Stimulated activated CD4-positive, alpha-beta T cell treated with anti-CD3 and anti-CD28 coated beads, Interleukin-1b, Interleukin-23, amount 100 ng/mL, for 48 hours (primary cell): ENCODE data around the gene ACTBL2.
"Not testable (repeated sequence)": the region's sequence is repeated elsewhere in the genome, so short reads cannot be mapped to it uniquely, and the experiment has no call there.

Experiments
- DNase-seq: peaks from one replicate; pipeline ENCODE4 v3.0.0-alpha.2; 2020

Gene ACTBL2

GRCh38 chr5:57482671-57483106, at the start of gene ACTBL2:
Gene ACTBL2 (minus strand): TSS chr5:57482811. CDS start chr5:57482707, 104 bp downstream.
- no peak for DNase-seq

GRCh38 chr5:57531333-57531732, 48.7 kb upstream of the ACTBL2 start:
- DNase-seq: no peak

GRCh38 chr5:57529864-57530263, 47.3 kb upstream of the ACTBL2 start:
- no peak for DNase-seq

DNA sequence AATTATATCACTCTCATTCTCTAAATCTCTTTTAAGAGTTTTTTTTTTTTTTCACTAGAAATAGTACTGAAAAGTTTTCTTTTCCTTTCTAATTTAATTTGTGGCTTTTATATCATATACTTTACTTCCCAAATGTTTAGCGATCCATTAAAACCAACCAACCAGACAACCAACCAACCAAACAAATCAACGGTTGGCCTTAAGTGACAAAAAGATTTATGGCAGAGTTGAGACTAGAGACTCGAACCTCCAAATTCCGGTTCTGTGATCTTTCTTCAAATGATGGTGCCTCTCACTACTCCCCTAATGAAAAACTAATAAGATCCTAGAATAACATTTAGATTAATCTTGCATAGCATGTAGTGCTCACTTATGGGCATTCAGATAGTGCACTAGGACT, 45.3 kb upstream of the ACTBL2 start:
- DNase-seq: no peak

DNA sequence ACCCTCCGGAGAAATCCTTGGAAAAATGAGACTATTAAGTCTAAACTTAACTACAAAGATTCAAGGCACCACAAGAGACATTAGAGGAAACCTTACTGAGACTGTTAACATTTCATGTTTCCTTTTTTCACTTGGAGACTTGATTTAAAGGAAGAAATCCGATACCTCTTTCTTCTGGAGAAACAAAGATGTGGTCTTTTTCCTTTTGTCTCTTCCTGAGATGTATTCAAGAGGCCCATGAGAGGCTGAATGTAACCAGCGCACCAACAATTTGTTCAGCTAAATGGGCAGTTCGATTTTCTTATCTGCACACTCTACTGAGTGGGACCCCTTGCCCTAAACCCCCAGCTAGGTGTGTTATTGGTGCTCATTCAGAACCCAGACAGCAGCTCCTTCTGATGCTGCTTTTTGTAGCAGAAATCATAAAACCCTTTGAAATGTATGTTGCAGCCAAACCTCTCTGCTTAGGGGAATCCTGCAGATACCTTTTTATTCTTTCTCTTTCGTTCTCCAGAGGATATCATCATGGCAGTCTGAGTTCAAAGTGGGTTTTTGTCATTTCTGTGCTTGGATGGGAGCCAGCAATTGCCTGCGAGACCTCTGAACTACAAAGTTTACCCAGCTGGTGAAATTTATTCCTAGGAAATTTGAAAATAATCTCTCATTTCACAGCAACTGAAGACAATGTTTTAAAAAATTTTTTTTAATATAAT, 41.9 kb upstream of the ACTBL2 start:
- DNase-seq: no peak

GRCh38 chr5:57522477-57522876, 39.9 kb upstream of the ACTBL2 start:
- DNase-seq: not testable (repeated sequence)

DNA sequence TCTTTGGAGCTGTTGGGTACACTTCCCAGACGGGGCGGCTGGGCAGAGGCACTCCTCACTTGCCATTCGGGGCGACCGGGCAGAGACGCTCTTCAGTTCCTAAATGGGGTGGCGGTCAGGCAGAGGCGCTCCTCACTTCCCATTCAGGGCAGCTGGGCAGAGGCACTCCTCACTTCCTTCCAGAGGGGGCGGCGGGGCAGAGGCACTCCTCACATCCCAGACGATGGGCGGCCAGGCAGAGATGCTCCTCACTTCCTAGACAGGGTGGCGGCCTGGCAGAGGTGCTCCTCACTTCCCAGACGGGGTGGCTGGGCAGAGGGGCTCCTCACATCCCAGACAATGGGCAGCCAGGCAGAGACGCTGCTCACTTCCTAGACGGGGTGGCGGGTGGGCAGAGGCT, 35.8 kb upstream of the ACTBL2 start:
- DNase-seq: not testable (repeated sequence)

GRCh38 chr5:57517250-57517649, 34.6 kb upstream of the ACTBL2 start:
- no peak for DNase-seq

GRCh38 chr5:57513785-57514184, 31.2 kb upstream of the ACTBL2 start:
- no peak for DNase-seq

GRCh38 chr5:57511321-57511720, 28.7 kb upstream of the ACTBL2 start:
- no peak for DNase-seq

DNA sequence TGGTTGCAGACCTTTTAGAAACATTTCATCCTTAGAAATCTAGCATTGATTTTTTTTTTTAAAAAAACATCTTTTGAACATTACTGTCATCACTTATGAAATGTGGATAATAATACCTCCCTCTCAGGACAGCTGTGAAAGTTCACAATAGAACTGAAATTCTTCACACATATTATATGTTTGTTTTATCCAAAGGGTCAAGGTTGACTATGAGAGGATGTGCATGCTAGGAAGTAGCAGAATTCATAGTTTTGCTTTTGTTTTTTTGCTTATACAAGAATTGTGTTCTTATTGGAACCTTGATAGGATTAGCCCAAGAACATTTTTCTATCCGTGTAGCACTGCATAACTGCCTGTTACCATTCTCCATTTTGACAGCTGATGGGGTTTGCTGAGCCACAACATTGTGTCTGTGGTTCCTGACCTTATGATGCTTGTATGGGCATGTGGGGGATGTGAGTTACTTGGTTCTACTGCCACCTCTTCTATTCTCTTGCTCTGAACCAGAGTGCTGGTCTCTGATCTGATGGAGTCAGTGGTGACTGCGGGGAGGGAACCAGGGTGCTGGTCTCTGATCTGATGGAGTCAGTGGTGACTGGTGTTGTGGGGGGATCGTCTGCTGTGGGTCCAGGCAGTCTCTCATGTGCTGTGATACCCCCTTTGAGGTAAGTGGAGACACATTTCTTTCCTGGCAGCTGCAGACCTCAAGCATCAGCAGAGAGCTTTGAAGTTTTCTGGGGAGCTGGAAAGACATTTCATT, 27.1 kb upstream of the ACTBL2 start:
- no peak for DNase-seq

GRCh38 chr5:57508211-57508610, 25.6 kb upstream of the ACTBL2 start:
- no peak for DNase-seq

DNA sequence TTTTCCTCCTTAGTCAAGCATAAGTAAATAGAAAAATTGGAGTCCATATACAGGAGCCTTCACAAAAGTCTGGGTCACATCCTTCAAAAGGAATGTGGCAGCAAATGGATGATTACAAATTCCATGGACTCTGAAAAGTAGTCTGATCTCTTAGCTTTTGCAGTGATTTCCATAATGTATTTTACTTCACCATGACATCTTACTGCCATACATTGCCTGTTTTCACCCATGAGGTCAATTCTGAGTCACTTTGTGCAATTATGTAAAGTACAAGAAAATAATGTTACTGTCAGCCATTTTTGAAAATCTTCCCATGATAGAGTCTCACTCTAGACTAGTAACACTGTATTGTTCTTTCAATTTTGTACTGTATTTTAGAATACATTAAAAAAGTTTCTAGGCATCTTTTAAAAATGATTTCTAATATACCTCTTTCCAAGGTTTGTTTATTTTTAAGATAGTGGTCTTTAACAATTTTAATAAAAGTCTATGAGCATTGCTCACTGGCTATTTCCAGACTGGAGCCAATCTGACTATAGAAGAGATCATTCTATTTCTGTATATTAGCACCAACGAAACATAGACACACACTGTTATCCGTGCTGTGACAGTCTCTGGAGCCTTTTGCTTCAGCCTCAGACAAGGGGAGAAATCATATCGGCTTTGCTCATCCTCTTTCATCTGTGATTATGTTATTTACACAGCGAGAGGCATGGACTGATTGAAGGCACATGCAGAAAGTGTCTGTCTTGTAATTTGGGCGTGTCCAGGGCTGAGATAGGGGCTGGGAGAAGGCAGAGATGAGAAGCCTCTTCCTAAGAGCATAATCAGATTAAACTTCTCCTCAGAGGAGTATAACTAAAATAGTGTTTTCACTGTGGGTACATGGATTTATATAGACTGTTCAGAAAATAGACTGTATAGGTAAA, 22.9 kb upstream of the ACTBL2 start:
- DNase-seq: no peak

- DNase-seq: no peak
These were observed 21.7 kb upstream of the ACTBL2 start for GRCh38 chr5:57504357-57504756.

GRCh38 chr5:57503433-57503832, 20.8 kb upstream of the ACTBL2 start:
- DNase-seq: no peak

DNA sequence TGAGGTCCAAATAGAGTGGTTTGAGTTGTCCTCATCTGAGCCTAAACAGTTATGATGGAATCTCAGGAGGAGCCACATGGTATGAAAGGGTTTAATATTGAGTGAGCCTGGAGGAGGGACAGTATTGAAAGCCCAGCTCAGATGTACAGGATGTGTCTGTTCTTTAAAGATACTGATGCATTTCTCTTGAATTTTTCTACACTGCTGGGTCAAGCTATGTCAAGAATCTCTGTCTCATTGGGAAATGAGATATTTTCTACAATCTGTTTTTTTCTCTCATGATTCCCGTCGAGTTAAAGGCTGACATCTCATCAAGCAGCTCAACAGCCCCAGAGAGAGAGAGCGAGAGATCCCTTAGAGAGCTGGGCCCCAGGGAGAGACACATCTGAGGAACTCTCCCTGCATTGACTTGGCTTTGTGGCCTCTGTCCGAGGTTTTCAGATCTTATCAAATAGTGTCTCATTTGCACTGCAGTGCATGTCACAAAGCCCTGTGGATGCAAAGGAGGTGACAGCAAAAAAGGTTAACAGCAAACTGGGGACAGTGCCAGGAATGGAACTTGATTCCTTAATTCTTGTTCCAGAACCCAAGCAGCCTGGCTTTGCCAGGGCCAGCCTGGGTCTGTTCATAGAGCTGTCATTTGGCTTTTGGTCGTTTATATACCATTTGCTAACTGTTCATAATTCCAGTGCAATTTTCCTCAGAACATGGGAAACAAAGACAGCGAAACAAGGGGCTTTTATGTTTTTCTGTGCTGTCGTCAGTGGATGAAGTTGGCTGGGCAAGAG, 19.0 kb upstream of the ACTBL2 start:
- DNase-seq: no peak

DNA sequence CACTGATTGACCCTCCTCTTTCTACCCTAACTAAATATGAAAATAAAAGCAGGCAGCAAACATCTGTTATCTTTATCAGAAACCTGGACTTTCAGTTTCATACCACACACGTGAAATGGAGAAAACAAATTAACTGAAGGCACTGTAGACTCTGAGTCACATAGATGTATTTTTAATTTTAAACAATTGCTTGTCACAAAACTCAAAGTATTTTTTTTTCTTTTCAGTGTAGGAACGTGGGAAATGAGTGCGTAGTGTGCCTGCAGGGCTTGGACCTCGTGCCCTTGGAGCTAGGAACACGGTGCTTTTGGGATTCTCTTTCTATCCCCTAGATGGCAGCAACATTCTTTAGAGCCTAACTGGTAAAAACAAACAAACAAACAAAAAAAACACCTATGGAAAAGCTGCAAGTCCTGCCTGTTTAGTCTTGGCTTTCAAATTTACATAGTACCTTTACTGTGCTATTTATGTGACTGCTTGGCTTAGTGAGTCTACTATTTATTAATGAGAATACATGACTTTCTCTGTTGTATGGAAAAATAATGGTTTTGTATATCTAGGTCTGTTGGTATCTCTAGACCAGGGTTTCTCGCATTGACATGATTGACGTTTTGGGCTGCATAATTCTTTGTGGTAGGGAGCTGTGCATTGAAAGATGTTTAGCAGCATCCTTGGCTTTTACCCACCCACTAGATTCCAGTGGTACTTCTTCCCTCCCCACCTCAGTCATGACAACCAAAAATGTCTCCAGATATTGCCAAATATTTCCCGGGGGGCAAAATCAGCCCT, 16.8 kb upstream of the ACTBL2 start:
- DNase-seq: no peak

- no peak for DNase-seq
These were observed 15.1 kb upstream of the ACTBL2 start for GRCh38 chr5:57497733-57498132.

DNA sequence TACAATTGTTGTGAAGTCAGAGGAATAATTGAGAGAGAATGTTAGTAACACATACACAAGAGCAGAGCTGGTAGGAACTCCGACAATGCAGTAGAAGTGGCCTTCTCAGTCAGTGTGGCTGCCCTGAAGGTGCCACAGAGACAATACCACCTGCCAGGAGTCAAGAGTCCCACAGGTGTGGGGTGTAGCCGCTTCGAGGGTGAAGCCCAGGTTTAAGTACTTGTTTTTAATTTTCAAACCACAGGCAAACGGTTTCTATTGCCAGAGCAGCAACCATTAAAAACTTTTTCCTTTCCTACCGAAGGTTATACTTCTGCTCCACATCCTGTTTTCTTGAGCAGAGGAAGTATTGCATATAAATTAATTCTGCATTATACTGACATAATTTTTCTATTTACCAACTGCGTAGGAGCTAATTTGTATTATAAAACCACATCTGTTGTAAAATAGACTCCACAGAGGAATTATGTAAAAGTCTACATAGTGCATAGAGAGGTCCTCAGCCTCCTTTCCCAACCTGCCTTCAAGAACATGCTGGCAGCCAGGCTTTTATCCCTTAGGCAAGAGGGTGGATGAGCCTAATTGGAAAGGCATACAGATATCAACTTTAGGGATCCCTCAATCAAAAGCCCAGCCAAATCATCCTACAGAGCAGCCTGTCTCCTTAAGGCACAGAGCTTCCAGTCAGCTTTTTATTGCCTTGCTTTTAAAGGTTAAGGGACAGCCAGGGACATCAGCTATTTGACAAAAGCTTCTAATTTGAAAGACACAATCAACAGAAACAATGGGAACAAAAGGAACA, 12.9 kb upstream of the ACTBL2 start:
- no peak for DNase-seq
